Epithelial cell of proximal tubule (primary cell): ENCODE data around the gene MAGI1. TPM values are rescaled to one million over a fixed set of nuclear protein-coding genes. Genes with fewer than 3 reads are reported as not detected.

Source experiments
- DNase-seq: peaks from one replicate; pipeline ENCODE4 v3.0.0-alpha.2; 2011; ENCODE audit warnings: low read depth
- H3K4me3 ChIP-seq: 2 replicates; pipeline ENCODE4 v1.5.1; 2011; ENCODE audit warnings: low read depth, mild to moderate bottlenecking, low read length
- total RNA-seq: library from RNA; depleted of rRNA; stranded (reverse); fragments of >200 nt; gene quantifications from 2 replicates; pipeline ENCODE4 v1.2.3, GENCODE V29; 2015
- TF ChIP-seq, protein P1 (sequence below): conservative IDR thresholded peaks from 2 replicates; pipeline ENCODE4 v1.5.1; 2012; ENCODE audit warnings: low read depth, mild to moderate bottlenecking, low read length

Gene MAGI1
- total RNA-seq, 1 donor from 2014 or later = 9.6 TPM

DNA sequence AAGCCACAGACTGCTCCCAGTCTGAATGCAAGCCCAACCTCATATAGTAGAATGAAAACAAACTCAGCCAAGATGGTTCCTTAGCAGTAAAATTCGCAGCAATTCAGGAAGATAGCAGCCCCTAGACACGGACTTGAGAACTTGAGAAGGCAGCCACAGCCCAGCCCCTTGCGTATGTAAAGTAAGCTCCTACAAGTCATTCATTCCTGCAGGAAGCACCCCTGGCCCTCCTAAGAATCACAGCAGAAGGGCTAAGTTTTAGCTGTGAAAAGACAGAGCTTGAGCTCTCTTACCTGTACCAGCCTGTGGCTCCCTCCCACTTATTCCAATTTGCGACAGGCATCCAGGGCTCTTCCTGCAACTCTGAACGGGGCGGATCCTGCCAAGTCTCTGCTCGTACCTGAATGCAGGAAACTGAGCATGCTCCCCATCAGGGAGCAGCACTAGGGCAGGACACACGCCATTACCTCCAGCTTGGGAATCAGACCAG lies 136.4 kb downstream of the MAGI1 start:
- no peak for DNase-seq
- TF ChIP-seq, protein P1, sequence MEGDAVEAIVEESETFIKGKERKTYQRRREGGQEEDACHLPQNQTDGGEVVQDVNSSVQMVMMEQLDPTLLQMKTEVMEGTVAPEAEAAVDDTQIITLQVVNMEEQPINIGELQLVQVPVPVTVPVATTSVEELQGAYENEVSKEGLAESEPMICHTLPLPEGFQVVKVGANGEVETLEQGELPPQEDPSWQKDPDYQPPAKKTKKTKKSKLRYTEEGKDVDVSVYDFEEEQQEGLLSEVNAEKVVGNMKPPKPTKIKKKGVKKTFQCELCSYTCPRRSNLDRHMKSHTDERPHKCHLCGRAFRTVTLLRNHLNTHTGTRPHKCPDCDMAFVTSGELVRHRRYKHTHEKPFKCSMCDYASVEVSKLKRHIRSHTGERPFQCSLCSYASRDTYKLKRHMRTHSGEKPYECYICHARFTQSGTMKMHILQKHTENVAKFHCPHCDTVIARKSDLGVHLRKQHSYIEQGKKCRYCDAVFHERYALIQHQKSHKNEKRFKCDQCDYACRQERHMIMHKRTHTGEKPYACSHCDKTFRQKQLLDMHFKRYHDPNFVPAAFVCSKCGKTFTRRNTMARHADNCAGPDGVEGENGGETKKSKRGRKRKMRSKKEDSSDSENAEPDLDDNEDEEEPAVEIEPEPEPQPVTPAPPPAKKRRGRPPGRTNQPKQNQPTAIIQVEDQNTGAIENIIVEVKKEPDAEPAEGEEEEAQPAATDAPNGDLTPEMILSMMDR = no peak
- no peak overlapping the region for H3K4me3 ChIP-seq

DNA sequence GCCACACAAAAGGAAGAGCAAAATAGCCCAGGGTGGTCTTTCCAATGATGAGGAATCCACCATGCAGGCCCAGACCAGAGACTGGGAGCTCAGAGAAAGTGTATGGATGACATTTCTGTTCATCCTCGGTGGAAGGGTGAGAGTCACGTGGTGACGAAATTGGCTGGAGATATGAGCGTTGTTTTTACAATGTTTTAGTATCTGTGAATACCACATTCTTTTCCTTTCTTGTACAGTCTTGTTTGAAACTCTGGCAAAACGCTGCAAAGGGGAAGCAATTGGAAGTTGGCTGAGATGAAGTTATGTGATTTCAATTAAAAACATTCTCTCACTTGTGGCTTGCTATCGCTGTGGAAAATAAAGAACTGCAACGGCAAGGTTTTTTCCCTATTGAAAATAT lies 137.5 kb downstream of the MAGI1 start:
- H3K4me3 ChIP-seq = no peak overlapping the region
- DNase-seq = no peak
- TF ChIP-seq, protein P1 = no peak

DNA sequence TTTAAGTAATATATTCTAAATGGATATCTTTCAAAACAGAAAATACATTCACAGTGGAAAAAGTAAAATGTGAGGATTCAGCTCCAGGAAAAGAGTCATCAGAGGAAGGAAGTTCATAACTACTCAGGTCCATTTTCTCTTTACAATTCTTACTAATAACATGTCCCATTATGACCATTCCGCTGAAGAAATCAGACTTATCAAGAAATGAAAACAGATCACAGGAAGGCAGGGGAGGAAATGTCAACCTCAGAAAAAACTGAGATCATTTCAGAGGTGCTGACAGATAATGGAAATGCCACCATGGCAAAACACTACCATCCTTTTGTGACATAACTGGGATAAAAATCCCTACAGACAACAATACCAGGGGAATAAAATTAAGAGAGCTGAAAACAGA lies 139.5 kb downstream of the MAGI1 start:
- DNase-seq = no peak
- TF ChIP-seq, protein P1 = no peak
- H3K4me3 ChIP-seq = no peak overlapping the region

DNA sequence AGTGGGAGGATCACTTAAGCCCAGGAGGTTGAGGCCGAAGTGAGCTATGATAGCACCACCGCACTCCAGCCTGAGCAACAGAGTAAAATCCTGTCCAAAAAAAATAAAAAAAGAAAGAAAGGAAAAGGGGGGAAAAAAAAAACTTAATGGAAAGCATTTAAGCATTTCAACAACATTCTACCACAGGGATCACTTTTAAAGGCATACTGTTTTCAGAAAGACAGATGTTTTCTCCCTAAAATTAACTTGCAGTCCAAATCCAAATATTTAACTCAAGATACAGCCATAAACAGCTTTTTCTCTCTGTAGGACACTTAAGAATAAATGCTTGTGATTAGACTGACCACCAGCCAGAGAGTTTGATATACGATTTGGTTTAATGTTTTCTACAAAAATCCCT lies 141.0 kb downstream of the MAGI1 start:
- TF ChIP-seq, protein P1 = no peak
- H3K4me3 ChIP-seq = no peak overlapping the region
- no peak for DNase-seq

DNA sequence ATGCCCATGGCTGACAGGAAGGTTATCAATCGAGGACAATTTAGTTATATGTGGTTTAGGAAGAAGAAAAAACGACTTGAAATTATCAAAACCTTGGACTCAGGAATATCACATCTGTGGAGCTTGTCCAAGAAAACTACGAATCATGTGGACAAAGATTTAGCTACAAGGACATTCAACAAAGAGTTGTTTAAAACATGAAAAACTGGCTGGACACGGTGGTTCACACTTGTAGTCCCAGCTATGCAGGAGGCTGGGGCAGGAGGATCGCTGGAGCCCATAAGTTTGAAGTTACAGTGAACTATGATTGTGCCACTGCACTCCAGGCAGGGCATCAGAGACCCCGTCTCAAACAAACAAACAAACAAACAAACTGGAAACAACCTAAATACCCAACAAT lies 142.4 kb downstream of the MAGI1 start:
- TF ChIP-seq, protein P1 = no peak
- no peak for DNase-seq
- H3K4me3 ChIP-seq = no peak overlapping the region

DNA sequence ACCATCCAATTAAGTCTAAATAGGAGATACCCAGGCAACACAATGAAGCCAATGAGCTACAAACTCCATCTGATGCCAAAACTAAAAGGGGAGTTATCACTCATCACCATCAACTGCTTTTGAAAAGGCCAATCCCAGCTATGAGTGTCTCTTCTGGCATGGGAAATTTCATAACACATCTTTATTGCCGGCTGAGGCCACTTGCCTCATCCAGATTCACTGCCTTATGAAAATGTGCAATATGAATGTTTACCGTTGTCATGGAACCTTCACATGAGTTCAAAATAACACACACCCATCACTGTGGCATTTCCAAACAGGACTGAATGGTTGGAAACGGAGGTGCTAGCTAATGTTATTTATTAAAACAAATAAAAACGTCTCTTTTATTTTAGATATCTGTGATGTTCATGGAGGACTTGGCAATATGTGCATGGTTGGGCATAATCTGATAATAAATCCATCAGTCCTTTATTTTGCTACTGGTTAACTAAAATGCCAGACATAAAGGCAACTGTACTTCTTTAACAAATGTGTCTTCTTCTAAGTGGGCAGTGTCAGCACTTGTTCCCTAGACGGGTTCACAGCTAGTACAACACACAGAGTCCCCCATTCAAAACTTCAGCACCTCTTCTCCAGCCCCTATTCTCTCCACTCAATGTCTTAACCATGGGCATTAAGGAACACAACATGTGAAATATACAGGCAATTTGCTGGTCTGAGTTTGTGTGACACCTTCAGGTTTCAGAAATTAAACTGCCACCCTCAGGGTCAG lies 143.9 kb downstream of the MAGI1 start:
- TF ChIP-seq, protein P1 = no peak
- DNase-seq = no peak
- no peak overlapping the region for H3K4me3 ChIP-seq

DNA sequence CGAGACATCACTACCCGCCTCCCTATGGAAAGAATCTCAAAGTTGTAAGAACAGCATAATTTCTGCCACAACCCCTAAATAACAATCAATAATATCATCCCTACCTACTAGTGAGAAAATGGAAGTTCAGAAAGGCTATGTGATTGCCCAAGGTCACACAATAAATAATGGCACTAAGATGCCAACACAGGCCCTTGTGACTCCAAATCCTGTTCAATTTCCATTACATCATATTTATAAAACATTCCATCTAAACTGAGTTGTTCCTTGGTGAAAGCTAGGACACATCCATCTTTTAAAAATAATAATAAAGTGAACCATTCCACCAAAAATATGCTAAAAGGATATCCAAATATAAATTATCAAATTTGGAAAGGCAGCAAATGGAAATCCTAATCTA lies 144.6 kb downstream of the MAGI1 start:
- no peak overlapping the region for H3K4me3 ChIP-seq
- TF ChIP-seq, protein P1 = no peak

More for the DNA sequence above, 144.6 kb downstream of the MAGI1 start:
- DNase-seq = no peak
